T follicular helper cell (primary cell): ENCODE measurements around the gene GNS.

Experiments used
- DNase-seq: peaks from one replicate; pipeline ENCODE4 v3.0.0-alpha.2; 2020; ENCODE audit warnings: low read depth

The GNS gene

DNA sequence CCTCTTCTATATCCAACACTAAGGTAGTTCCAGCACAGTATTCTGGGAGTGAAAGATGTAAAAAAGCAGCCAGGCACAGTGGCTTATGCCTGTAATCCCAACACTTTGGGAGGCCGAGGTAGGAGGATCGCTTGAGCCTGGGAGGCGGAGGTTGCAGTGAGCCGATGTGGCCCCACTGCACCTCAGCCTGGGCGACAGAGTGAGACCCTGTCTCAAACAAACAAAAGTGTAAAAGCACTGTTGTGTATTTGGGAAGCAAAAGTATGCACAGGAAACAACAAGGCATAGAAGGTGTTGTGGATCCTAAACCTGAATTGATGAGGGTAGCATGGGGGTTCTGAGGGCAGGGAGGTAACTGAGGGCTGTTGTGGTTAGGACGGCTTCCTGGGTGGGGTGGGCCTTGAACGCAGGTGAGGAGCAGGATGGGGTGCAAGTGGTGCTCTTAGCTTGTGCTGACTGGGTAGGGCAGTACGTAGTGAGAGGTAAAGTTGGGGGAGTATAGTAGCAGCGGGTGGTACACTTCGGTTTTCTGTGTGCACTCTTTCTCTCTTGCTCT is 84.8 kb downstream of the GNS start:
- peak; percentile 58 for DNase-seq

DNA sequence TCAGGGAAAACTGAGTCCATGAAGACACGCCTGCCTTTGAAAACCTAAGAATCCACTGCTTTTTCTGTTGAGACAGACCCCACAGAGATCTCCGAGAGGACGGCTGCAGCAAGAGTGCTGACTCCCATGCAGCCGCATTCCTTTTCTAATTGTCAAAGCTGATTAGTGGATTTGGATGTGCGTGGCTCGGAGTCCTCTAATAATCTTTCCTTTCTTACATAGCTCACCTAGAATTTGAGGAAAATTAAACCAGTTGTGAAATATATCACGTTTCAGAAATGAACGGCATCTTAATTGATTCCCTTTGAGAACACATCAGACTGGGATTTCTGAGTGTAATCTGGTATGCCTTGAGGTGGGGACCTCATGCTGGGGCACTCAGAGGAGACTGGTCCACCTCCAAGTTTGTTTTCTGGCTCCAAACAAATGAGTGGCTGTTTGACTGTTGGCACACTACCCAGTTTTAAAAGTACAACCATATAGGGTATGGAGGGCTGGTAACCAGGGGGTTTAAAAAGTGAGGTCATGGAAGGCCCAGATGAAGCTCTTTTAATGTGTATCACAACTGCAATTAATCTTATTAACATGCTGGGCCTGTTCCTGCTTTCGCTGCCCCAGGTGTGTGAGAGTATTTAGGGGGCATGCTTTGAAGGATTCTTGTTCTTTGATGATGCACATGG is 85.6 kb downstream of the GNS start:
- no peak for DNase-seq

DNA sequence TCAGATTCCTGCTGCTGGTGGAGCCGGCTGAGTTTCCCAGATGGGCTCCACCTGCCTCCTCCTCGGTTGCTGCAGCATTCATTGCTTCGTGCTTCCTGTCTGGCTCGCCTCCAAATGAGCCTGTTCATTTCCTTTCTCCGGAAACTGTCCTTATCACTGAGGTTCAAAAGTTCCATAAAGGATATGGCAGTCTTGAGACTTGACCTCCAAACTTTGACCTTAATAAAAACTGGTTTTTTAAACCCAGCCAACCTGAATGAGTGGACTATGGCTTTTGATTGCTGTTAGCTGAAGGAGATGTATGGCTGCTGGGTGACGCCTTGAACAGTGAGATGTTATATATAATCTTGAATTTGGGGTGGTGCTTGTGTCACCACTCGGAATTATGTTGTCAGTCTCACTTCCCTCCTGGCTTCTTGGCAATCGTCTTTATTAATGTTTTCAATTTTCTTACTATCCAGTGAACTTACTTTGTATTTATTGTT is 86.2 kb downstream of the GNS start:
- DNase-seq, result peak; percentile 38

DNA sequence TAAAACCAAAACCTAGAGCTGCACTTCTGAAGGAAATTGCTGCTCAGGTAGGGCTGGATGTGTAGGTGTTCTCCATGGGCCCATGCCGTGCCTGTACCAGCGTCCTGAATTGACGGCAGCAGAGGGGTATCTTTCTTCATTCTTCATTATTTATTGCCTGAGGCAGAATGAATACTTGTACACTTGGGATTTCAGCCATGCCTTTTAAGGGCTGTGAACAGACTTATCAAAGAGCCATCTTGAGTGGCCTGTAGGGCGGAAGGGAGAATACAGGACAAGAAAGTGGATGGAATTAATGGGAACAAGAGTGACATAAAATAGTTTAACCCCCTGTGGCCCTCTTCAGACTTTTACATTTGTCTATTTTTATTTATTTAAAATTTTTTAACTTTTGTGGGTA is 87.5 kb downstream of the GNS start:
- no peak for DNase-seq

DNA sequence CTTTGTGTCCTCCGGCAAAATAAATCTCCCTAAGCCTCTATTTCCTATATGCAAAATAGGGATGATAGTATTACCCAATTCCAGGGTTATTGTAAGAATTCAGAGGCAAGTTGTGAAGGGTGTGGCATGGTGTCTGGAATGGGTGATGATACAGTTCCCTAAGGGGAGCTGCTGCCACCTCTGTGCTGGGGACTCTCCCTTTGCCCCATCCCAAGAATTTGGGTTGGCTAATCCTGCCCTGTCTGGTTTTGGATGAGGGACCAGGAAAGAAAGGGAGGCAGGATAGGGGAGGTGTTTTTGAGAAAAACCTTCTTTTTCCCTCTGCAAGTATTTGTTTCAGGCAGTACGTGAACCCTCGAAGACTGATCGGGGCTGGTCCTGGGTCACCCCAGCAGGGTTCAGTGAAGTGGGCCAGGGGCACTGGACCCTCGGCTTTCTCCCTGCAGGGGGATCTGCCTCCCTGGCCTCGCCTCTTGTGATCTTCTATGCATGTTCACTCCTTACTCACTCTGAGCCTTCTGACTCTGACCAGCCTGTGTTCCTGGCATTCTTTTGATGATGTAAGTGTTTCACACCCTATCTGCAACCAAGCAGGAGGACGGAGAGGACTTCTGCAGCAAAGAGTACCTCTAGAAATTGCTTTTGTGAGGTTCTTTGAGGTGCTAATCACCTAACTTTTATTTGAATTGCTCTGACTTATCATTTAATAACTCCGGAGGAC is 88.1 kb downstream of the GNS start:
- no peak for DNase-seq

DNA sequence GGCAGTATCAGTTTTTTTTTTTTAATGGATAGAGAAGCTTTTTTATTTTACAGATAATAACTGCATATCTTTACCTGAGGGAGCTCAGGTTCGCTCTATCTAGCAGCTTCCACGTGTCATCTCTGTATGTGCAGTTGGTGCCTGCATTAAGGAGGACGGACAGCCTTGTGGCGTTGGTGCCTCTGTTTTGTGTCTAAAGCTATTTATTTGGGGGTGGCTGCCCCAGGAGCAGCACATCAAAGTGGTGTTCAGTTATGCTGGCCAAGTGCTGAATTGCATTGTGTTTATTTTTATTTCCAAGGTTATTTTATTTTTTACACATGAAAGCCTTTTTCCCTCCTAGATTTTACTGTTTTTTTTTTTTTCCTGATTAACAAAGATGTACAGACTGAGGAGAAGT is 89.2 kb downstream of the GNS start:
- no peak for DNase-seq

DNA sequence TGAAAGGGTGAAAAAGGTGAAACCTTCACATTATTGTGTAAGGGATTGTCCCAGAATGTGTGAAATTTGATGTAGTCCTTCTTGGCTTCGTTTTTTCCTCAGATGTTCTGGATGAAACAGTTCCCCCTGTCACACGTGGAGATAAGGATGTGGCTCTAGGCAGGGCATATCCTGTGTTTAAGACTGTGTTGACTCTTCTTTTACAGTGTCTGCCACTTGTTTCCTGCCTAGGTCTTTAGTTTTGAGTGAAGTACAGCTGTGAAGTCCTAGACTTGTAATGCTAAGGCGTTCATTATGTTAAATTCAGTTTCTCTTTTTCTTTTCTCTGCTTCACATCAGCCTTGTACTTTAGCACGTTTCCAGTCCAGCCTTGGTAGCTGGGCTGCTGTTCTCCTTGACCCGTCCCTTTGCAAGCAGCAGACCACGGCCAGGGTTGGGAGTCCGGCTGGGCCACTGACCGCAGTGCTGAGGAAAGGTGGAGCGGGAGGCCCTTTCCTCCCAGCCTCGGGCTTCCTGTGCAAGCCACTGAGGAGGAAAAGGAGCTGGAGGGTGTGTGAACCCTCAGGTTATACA is 89.8 kb downstream of the GNS start:
- peak; percentile 48 for DNase-seq

DNA sequence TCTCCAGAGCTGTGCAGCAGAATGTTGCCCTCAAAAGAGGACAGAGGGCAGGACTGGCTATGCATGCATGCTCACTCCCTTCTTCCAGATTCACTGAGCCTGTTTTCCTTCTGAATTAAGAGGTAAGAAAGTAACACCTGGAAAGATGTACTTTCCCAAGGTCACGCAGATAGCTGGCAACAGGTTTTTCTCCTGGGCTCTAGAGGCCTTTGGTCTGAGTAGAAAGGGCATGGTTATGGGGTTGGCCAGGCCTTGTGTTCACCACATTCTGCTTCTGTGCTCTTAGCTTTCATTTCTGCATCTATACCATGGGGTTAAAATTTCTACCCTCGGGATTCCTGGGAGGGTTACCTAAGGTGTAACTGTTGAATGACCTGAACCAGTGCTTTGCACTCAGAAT is 91.4 kb downstream of the GNS start:
- no peak for DNase-seq

DNA sequence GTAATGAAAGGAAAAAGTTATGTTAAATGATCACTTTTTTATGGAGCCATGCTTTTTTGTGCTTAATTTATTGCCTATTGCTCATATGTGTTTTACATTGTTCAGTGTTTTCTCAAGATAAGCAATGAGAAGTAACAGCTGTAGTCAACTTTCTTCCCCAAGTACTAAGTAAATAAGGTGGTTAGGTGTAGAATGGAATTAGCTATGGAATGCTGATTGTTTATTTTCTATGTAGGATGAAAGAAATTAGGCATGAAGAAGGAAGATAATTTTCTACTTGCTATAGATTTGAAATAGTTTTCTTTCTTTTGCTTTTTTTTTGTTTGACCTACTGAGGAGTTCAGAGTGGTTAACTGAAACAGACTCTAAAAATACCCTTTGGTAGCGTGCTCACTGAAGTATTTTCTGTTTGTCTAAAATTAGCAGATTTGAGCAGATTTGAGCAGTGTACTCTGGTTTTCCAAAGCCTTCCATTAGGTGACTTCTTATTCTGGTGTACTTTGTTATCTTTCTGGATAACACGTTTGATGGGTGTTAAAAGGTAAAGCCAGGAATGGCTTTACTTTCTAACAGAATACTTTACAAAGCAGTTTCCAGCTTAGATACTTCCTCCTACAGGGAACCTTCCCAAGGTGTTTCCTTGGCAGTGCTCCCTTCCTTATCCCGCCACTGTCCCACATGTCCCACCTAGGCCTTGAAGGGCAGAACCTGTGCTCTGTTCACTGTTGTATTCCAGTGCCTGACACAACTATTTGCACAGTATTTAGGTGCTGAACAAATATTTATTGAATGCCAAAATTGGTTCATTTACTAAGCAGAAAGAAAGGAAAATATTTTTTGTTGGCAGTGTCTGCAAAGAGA is 92.9 kb downstream of the GNS start:
- no peak for DNase-seq

DNA sequence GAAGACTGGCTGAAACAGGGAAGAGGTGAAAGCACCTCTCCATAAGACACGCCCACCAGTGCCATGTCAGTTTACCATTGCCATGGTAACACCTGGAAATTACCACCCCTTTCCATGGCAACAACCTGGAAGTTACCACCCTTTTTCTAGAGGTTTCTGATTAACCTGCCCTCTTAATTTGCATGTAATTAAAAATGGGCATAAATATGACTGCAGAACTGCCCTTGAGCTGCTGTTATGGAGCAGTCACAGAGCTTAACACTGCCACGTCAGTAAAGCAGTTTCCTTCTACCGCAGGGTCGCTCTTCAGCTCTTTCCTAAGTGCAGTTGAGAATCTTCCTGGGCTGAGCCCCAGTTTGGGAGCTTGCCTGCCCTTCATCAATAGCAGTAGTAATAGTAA is 93.7 kb downstream of the GNS start:
- peak; percentile 66 for DNase-seq
